Medulla oblongata (tissue), 1 donor: Measurements from ENCODE around the gene GNAO1.
"Not testable (repeated sequence)": the region's sequence is repeated elsewhere in the genome, so short reads cannot be mapped to it uniquely, and the experiment has no call there.

ENCODE experiments used
- DNase-seq: peaks from one replicate; pipeline ENCODE4 v3.0.0-alpha.2; 2015; ENCODE audit errors: extremely low spot score

GNAO1 gene

DNA sequence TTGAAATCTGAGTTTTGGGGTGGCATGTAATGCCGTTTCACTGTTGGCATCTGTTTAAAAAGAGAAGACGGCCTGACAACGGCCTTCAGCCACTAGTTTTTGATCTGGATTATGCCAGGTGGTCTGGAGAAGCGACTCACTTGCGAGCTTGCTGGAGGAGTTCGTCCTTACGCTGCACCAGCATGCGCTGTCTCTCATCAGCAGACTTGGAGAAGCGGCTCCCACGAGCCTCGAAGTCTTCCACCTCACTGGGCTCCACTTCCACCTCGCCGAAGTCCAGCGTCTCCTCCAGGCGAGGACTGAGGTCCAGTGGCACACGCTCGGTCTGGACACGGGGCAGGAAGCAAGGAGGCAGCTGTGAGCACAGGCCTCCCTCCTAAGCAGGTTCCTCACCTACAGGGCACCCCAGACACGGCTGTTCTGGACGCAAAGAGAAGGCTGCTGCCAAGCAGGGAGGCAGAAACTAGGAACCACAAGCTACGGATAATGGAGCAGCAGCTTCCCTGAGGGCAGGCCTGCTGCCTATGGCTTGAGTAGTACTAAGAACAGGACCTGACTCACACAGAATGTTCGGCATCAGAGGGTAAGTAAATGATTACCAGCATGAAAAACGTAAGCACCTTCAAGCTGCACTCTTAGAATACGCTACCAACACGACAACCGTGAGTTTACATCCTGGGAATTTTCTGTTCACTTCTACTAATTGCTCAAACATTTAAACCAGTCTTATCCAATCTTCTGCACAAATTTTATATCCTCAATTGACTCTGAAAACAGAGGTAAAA is 172.7 kb downstream of the GNAO1 start:
- no peak for DNase-seq

DNA sequence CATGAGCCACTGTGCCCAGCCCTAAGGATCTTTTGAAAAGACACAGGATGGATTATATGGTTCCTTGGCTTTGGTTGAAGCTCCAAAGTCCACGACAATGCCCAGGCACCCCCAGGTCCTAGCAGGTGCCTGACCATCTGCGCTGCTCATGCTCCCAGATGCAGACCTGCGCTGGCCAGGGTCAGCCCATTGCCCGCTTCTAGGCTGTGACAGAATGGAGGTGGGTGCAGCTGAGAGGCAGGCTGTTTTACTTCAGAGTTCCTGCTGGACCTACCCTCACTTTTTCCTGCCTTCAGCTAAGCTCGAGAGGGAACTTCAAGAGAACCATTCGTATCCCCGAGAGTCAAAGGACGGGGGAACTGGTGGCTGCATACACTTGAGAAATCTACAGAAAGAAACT is 173.6 kb downstream of the GNAO1 start:
- DNase-seq: no peak

DNA sequence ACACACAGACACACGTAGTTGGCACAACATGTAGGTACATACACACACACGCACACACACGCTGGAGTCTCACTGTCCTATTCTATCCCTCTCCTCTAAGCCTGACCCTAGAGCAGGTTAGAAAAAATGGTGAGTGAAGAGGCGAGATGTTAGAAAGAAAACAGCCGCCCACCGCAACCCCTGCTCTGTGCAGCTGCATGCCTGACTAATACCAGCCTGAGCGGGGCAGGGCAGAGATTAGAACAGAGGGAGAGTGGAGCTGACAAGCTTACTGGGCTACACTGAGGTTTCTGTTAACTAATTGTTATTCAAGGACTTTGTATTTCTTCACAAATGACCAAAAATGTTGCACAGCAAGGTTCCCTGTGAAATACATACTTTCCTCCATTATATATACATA is 174.3 kb downstream of the GNAO1 start:
- no peak for DNase-seq

DNA sequence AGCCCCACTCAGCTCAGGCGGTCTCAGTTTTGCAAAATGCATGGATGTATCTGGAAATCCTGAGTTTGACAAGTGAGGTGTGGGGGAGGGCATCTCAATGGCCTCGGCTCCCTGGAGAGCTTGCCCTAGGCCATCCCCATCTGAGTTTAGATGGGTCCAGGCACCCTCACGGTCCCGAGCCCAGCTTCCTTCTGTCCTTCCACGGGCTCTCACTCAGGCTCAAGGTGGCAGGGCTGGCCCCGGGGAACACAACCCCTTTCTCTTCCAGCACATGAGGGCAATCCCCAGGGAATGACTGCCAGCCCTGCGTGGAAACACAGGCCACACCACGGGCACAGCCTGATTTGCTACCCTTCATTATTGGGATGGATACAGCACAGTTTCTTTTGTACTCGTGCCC is 175.7 kb downstream of the GNAO1 start:
- no peak for DNase-seq

DNA sequence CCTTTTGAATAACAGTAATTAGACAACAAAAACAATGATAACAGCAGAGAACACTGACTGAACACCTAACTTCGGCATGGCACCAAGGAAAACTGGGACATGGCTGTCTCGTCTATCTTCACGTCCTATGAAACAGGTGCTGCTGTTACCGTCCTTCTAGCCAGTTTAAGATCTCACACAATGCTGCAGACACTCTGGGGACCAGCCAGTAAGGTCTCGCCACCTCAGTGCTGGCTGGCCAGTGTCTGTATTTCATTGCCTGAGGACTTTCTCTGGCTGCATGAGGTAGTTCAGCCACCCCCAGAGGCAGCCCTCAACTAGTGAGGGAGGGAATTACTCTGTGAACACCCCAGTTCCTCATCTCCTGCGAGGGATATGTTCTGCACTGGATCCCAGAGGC is 176.5 kb downstream of the GNAO1 start:
- DNase-seq: no peak

DNA sequence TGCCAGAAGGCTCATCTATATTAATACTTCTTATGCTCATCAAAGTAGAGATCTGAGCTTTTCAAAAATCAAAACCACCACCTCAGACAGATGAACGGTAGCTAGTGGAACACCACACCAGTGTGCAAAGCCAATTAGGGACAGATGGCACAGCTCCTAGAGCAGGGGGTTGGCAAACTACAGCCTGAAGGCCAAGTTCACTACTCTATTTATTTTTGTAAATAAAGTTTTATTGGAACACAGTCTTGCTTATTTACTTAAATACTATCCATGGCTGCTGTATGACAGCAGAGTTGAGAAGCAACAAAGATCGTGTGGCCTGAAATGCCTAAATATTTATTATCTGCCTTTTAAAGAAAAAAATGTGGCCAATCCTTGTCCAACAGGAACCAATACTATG is 177.3 kb downstream of the GNAO1 start:
- no peak for DNase-seq

DNA sequence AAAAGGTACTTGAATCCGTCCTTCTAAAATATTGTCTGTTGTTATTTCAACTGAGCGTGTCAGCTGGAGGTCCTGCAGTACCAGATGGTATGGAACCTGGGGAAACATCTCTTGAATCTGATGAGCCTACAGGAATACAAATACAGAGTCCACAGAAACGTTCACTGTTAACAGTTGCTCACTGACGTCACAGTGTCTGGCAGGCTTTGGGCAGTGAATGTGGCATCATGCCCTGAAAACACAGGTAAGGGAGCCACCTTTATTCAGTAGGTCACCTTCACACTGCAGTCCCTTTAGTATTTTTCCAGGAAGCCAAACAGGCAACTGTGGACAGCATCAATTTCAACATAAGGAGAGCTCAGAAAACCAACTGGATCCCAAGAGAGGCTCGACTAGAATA is 177.9 kb downstream of the GNAO1 start:
- no peak for DNase-seq

DNA sequence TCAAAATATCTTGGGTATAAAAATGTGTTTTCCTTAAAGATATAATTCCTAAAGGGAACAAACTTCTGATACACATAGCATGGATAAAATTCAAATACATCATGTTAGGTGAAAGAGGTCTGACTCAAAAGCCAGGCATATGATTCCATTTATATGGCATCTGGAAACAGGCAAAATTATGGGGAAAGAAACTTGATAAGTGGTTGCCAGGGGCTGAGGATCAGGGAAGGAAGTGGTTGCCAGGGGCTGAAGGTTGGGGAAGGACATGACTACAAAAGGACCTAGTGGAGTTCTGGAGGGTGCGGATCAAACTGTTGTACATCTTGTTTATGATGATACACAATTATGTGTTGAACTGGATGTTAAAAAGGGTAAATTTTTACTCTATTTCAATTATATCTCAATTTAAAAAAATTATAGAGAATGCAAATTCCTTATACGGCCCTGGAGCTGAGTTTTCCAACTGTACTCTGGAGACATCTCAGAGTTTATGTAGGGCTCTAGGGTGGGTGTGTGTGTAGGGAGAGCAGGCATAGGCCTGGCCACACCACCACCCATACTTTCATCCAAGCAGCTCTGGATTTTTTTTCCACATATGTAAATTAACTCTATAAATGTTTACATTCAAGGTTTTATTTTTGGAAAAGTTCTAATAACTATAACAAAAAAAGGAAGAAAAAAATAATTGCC is 179.0 kb downstream of the GNAO1 start:
- no peak for DNase-seq

DNA sequence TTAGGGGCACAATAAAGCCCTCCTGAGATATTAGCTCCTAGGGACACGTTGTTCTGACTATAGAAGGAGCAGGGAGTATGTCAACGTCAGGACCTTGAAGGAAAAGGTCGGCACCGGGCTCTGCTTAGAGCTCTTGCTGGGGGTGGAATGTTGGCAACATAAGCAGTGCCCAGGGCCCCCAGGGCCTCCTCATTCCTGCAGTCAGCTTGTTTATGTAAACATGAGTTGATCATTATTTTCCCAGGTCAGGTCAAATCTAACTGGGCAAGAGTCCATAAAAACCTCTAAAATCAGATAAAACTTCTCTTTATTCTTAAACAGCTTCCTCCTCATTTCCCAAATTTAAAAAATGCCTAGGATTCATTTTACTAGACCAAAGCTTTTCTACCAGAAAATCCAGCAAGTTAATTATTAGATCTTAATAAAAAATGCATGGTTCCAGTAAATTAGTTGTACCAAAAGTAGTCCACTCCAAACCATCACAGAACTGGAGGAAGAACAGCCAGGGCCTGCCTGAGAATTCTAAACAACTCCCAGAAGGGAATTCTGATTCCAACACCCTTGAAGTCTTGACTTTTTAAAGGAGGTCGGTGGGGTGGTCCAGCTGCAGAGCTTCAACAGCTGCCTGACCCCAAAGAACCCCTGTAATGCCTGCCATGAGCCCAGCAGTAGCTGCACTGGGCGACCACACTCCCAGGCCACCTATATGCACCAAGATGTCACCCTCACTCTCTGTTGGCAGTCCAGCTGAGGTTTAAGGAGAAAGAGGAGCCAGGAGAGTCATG is 179.8 kb downstream of the GNAO1 start:
- DNase-seq: no peak

DNA sequence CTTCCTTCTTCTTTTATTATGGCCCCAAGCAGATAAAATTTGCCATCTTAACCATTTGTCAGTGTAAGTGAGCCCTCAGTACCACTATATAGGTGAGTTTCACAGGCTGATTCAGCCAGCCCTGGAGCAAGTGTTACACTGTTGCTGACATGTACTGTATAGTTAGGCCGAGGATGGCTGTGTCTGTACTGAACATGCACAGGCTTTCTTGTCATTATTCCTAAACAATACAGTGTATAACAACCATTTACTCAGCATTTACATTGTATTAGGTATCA is 180.3 kb downstream of the GNAO1 start:
- DNase-seq: no peak

DNA sequence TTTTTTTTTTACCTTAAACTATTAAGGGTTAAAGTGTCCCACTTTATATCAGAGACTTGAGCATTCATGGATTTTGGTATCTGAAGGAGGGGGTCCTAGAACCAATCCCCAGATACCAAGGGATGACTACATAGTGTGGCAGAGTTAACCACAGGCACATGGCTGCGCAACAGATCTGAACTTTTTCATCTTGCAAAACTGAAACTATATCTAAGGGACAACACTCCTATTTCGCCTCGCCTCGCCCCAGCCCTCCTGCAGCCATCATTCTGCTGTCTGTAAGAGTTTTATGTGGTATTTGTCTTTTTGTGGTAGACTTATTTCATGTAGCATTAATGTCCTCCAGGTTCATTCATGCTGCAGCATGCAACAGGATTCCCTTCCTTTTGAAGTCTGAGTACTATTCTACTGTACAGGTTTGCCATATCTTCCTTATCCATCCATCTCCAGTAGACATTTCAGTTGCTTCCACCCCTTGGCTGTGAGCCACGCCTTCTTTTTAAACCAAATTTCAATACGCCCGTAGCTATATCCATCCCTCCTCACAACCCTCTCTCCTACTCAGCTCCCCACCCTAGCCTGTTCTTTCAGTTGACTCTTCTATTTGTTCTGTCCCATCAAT is 180.8 kb downstream of the GNAO1 start:
- DNase-seq: no peak

DNA sequence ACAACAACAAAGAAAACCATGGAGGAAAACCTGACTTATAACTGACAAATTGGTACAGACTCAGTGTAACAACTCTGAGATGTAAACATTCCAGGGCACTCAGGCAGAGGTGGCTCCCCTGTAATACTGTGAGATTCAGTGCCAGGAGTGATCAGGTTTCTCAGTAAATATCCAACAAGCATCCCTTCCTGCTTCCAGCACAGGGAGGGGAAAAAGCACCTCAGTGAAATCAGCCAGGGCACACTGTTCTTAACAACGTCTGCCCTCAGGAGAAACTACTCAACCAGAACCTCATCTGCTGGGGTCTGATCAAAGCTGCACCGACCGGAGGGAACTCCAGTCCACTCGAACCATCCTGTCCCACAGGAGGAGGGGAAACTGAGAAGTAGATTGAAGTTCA is 181.7 kb downstream of the GNAO1 start:
- no peak for DNase-seq

DNA sequence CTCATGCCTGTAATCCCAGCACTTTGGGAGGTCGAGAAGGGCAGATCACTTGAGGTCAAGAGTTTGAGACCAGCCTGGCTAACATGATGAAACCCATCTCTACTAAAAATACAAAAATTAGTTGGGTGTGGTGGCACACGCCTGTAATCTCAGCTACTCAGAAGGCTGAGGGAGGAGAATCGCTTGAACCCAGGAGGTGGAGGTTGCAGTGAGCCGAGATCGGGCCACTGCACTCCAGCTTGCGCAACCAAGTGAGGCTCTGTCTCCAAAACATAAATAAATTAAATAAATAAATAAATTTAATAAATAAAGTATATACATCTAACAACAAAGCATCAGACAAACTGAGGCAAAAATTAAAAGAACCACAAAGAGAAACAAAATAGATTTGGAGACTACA is 184.5 kb downstream of the GNAO1 start:
- DNase-seq: not testable (repeated sequence)

DNA sequence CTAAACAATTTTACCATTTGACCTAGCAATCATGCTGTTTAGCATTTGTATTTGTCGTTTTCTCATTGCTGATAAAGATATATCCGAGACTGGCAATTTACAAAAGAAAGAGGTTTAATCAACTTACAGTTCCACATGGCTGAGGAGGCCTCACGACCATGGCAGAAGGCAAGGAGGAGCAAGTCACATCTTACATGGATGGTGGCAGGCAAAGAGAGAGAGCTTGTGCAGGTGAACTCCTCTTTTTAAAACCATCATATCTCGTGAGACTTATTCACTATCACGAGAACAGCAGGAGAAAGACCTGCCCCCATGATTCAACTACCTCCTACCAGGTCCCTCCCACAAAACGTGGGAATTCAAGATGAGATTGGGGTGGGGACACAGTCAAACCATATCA is 187.8 kb downstream of the GNAO1 start:
- DNase-seq: not testable (repeated sequence)

DNA sequence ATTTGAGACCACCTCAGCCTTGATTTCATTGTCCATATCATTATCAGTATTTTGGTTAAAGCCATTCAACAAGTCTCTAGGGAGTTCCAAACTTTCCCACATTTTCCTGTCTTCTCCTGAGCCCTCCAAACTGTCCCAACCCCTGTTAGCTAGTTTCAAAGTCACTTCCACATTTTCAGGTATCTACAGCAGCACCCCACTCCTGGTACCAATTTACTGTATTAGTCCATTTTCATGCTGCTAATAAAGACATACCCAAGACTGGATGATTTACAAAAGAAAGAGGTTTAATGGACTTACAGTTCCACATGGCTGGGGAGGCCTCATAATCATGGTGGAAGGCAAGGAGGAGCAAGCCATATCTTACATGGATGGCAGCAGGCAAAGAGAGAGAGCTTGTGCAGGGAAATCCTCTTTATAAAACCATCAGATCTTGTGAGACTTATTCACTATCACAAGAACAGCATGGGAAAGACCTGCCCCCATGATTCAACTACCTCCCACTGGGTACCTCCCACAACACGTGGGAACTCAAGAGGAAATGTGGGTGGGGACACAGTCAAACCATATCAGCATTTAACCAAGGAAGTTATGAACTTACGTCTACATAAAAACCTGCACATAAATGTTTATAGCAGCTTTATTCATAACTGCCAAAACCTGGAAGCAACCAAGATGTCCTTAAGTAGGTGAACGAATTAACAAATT is 189.6 kb downstream of the GNAO1 start:
- DNase-seq: not testable (repeated sequence)

DNA sequence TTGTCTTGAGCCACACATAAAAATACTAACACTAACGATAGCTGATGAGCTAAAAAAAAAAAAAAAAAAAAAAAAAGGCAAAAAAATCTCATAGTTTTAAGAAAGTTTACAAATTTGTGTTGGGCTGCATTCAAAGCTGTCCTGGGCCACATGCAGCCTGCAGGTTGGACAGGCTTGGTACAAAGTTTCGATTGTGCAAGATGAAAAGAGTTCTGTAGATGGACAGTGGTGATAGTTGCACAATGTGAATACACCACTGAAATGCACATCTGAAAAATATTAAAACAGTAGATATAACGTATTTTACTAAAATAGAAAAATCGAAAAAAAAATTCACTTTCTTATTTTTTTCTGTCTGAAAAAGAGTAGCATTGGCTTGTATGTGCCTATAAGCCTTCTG is 191.2 kb downstream of the GNAO1 start:
- DNase-seq: no peak

DNA sequence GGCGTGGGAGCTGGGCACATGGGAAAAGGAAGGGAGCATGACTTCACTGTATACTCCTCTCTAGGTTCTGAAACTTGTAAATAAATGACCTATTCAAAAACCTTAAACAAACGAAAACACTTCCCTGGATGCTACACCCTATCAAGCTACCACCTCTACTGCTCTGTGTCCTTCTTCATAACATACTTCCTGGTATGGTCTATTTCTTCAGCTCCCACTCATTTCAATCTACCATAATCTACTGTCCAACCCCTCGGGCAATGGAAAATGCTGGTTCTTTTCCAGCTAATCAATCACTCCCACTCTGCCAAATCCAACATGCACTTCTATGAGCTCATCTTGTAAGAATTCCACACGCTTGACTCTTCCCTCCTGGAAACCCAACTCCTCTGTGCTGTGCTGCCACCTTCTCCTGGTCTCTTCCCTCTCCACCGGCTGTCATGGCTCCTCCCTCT is 191.6 kb downstream of the GNAO1 start:
- DNase-seq: no peak

DNA sequence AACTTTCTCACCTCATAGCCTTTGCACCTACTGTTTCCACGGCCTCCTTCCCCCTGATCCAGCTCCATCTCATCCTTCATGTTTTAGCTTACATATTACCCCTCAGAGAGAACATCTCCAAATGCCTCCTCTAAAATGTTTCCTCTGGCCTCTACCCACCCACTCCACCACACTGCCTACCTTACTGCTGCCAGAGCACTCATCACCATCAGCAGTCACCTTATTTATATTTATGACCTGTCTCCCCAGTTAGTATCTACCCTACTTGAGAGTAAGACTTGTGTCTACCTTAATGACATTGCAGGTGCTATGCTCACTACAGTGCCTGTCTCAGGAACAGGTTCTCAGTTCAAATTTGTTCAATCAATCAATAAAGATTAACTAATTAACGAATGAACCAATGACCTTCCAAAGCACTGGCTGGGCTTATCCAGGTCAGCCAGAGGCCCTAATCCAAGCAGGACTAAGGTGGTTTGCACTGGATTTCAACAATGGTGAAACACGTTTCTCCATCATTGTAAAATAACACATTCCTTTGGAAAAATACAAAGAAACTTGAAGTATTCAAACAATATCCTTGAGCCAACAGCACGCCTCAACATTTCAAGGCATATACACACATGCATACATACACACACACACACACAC is 192.9 kb downstream of the GNAO1 start:
- no peak for DNase-seq

DNA sequence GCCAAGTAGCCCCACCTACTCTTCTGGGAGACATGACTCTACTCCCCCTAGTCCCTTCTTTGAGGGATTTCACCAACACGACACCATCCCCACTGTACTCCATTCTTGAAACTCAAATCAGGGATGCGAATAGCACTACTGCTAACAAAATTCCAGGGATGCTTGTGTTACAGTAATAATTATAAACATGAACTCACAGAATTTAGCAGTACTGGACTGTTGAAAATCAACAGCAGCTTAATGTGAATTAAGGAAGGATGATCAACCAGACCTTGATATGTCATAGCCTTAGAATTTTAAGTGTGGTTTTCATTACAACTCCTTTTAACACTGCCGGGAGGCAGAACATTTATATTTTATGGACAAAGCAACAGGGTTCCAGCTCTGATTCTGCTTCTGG is 196.1 kb downstream of the GNAO1 start:
- no peak for DNase-seq

DNA sequence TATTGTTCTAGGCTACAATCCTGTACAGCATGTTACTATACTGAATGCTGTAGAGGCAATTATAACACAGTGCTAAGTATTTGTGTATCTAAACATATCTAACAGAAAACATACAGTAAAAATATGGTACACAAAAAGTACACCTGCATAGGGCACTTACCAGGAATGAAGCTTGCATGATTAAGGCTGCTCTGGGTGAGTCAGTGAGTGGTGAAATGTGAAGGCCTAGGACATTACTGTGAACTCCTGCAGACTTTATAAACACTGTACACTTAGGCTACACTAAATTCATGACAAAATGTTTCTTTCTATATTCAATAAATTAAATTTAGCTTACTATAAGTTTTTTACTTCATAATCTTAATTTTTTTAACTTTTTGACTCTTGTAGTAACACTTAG is 196.9 kb downstream of the GNAO1 start:
- no peak for DNase-seq

DNA sequence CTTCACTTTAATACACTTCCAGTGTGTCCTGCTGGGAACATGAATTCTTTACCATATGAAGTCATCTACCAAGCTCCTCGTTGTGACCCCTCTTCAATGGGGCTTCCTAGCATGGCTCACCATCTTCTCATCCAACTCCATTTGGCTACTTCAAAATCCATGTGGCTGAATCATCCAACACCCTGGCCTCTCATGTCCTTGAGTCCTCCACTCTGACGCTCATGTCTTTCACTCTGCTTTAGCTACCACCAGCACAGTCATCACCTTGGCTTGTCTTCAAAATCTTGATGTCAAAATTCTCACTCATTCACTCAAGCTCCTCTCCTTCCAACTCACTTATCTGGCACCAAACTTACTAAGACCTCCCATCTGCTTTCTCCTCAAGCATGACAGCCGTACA is 198.3 kb downstream of the GNAO1 start:
- DNase-seq: no peak
